GM12872 (cell line): ENCODE measurements around the gene PDE4D.

Experiments used
- TF ChIP-seq, protein P1 (sequence below): IDR thresholded peaks from 3 replicates; pipeline ENCODE4 v1.5.1; 2011; ENCODE audit warnings: low read depth, mild to moderate bottlenecking, low read length, moderate library complexity; ENCODE audit not compliant: insufficient read depth

PDE4D gene

DNA sequence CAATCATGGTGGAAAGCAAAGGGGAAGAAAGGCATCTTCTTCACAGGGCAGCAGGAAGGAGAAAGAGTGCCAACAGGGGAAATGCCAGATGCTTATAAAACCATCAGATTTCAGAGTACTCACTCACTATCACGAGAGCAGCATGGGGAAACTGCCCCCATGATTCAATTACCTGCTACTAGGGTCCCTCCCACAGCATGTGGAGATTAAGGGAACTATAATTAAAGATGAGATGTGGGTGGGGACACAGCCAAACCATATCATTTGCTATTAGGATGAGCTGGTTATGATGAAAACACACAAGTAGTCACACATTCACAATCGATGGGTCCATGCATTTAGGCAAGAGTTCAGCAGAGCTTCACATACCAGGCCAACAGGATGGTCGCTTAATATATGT, 469.0 kb downstream of the PDE4D start:
- TF ChIP-seq, protein P1, sequence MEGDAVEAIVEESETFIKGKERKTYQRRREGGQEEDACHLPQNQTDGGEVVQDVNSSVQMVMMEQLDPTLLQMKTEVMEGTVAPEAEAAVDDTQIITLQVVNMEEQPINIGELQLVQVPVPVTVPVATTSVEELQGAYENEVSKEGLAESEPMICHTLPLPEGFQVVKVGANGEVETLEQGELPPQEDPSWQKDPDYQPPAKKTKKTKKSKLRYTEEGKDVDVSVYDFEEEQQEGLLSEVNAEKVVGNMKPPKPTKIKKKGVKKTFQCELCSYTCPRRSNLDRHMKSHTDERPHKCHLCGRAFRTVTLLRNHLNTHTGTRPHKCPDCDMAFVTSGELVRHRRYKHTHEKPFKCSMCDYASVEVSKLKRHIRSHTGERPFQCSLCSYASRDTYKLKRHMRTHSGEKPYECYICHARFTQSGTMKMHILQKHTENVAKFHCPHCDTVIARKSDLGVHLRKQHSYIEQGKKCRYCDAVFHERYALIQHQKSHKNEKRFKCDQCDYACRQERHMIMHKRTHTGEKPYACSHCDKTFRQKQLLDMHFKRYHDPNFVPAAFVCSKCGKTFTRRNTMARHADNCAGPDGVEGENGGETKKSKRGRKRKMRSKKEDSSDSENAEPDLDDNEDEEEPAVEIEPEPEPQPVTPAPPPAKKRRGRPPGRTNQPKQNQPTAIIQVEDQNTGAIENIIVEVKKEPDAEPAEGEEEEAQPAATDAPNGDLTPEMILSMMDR = no peak

DNA sequence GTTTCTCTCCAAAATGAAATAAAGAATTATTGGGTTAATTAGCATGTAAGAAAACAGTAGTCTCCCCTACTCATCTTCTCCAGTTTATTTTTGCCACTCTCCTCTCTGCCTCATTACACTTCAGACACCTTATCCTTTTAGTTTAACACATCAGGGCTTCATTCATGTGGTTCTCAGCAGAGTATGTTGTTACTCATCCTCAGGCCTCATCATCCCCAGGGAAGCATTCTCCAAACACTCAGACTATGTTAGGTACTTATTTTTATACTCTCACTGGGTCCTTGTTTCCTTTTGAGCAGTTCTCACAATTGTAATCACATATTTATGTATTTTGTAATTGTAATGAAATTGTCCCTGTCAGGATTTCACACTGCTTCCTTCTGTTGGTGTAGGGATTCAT, 470.5 kb downstream of the PDE4D start:
- TF ChIP-seq, protein P1 = no peak

DNA sequence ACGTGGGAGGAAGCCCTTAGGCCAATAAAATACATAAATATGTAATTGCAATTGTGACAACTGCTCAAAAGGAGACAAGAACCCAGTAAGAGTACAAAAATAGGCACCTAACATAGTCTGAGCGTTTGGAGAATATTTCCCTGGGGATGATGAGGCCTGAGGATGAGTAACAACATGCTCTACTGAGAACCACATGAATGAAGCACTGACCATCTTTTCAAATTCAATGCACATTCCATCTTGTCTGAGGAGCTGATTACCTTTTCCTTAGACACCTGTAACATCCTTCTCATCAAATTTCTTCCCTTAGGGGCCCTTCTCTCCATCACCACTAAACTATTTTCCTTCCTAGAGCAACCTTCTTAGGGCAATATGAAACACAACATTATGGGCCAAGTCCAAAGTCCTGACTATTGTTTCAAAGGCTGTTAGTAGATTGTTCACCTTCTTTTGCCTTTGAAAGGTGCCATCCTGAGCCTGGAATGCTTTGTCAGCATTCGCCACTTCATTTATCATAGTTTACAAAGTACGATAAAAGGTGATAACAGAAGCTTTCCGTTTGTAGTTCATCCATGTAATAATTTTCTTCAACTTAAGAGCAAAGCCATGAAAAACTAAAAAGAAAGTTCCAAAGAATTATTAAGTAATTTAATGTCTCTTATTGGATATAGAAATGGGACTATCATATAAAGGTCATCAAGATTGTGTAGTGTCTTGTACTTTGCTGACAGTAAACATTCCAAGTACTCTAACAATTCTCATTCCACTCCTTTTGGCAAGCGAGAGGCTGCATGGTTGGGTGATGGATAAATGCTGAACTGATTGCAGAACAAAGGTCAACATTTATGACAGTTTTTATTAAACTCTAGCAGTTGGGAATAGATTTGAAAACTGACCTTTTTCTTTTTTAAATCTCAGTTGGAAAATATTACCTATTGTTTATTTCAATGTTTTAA, 471.3 kb downstream of the PDE4D start:
- TF ChIP-seq, protein P1 = no peak

DNA sequence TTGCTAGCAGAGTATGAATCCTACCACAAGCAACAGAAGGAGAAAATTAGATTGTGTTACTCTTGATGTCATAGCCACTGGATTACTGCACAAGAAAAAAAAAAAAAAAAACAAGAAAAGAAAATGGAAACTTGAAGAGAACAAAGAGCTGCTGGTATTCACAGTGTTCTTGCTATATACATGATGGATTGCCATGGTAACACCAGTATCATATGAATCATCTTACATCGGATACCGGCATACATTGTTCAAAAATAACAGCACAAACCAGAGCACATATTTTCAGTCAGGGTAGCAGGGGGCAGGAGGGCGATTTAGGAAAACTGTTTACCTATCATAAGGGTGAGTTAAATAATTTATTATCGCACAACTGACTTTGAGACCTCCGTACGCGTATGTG, 472.9 kb downstream of the PDE4D start:
- TF ChIP-seq, protein P1 = no peak

DNA sequence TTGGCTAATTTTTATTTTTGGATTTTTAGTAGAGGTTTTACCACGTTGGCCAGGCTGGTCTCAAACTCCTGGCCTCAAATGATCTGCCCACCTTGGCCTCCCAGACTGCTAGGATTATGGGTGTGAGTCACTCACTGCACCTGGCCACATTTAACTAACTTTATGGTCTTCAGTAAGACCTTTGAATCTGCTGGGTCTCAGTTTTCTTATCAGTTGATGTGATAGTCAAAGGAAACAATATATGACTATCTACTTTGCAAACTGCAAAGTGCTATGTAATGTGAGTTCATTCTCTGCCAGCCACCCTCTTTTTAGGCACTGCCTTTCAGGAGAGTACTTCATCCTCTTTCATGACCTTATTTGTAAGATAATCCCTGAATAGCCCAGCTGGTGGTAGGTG, 474.7 kb downstream of the PDE4D start:
- TF ChIP-seq, protein P1 = no peak

DNA sequence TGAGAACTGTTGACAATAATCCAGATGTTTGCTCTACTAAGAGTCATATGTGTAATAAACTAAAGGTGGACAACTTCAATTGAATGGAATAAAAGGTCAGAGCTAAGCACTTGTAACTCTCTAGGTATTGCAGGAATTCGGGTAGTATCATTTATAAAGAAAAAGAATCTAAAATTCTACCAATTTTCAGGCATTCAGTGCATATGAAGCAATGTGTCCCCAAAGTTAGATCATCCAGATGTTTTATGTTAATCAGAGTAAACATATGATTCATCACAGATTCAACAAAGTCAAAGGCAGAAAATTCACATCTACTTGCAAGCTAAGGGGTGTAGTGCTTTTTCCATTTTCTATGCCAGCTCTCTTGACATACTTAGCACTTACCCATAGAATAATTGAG, 477.1 kb downstream of the PDE4D start:
- TF ChIP-seq, protein P1 = no peak

DNA sequence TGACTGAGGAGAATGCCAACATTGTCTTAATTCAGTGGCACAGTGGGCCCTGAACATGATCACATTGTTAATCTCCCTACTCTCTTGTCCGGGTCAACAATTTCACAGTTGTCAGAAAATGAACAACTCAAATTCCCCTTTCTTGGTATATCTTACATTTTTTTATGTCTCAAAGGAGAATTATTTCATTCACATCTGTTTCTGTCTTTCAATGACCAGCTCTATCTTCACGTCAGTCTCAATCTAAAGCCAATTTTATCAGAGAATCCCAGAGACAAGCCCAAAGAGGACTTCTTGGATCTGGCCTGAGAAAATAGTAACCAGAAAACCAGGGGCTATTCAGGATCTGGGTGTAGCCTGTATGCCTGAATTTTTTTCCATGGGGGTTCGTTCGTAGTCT, 477.5 kb downstream of the PDE4D start:
- TF ChIP-seq, protein P1 = no peak
